MM.1S (cell line): ENCODE data around the gene HABP4.

Source experiments
- CTCF ChIP-seq: fragments of 300-600 bp; sonication (generic); IDR thresholded peaks from 2 replicates; pipeline ENCODE4 v1.5.1; 2016; ENCODE audit warnings: antibody characterized with exemption, low read length, mixed read lengths
- EZH2 ChIP-seq: fragments of 300-600 bp; sonication (generic); optimal IDR thresholded peaks from 2 replicates; pipeline ENCODE3; 2017; ENCODE audit warnings: low read depth, mild to moderate bottlenecking, antibody characterized with exemption, low read length, mixed read lengths
- EZH2phosphoT487 ChIP-seq: fragments of 300-600 bp; sonication (generic); IDR thresholded peaks from 2 replicates; pipeline ENCODE4 v1.6.1; 2018; ENCODE audit warnings: antibody characterized with exemption, low read length

GRCh38 chr9:96489482-96489979 lies 39.6 kb downstream of the HABP4 start:
- TF ChIP-seq CTCF, result no peak
- no peak for TF ChIP-seq EZH2
- TF ChIP-seq EZH2phosphoT487, result no peak
